H1 (cell line): ENCODE results near the gene RPS6KA5. TPM values are rescaled to one million over a fixed set of nuclear protein-coding genes. Genes with fewer than 3 reads are reported as not detected.
"Not testable (repeated sequence)": the region's sequence is repeated elsewhere in the genome, so short reads cannot be mapped to it uniquely, and the experiment has no call there.

Experiments used
- CTCF ChIA-PET: fragments of 300-600 bp; sonication (Branson Sonifier 250); formaldehyde crosslinking; loops from one replicate; lab custom pipeline; 2021; ENCODE audit not compliant: partially characterized antibody; lab: Charles Lee
- POLR2A ChIA-PET: fragments of 300-600 bp; sonication (Branson Sonifier 250); formaldehyde crosslinking; loops from one replicate; lab custom pipeline; 2021; ENCODE audit warnings: inconsistent platforms; ENCODE audit not compliant: partially characterized antibody; lab: Charles Lee
- DNase-seq, 2 experiments: peaks; one replicate each; pipeline versions ENCODE4 v3.0.0 to v3.0.0-alpha.2; 2010 to 2022; ENCODE audit warnings: low spot score in 2 of 2, low read depth in 1 of 2, mixed read lengths in 1 of 2
- FAIRE-seq: peaks from 2 replicates; lab custom pipeline; 2011; peaks lifted over from hg19 to GRCh38; lab: Jason Lieb, UNC
- H2AFZ ChIP-seq: 2 replicates; pipeline ENCODE4 v1.8.1; 2012; ENCODE audit warnings: low read length, inconsistent platforms
- H2AK5ac ChIP-seq: 2 replicates; pipeline ENCODE4 v1.6.1; 2013; ENCODE audit warnings: low read depth, low read length
- H2BK120ac ChIP-seq: replicated peaks from 2 replicates; pipeline ENCODE3; 2013; ENCODE audit warnings: low read depth, low read length, inconsistent platforms
- H2BK12ac ChIP-seq: 2 replicates; pipeline ENCODE4 v1.6.1; 2013; ENCODE audit warnings: low read depth, low read length
- H2BK15ac ChIP-seq: 2 replicates; pipeline ENCODE4 v1.6.1; 2013; ENCODE audit warnings: low read length
- H2BK20ac ChIP-seq: 2 replicates; pipeline ENCODE4 v1.6.1; 2013; ENCODE audit warnings: low read length
- H2BK5ac ChIP-seq: 2 replicates; pipeline ENCODE4 v1.6.1; 2013; ENCODE audit warnings: low read depth, low read length
- H3K14ac ChIP-seq: 2 replicates; pipeline ENCODE4 v1.6.1; 2013; ENCODE audit warnings: inconsistent platforms; ENCODE audit not compliant: insufficient read length
- H3K18ac ChIP-seq: 2 replicates; pipeline ENCODE4 v1.6.1; 2013; ENCODE audit warnings: low read length; ENCODE audit errors: extremely low read depth
- H3K23ac ChIP-seq: 2 replicates; pipeline ENCODE4 v1.6.1; 2013; ENCODE audit warnings: inconsistent platforms; ENCODE audit not compliant: insufficient read length
- H3K23me2 ChIP-seq: 2 replicates; pipeline ENCODE4 v1.6.1; 2013; ENCODE audit warnings: low read depth, low read length
- H3K27ac ChIP-seq: 2 replicates; pipeline ENCODE4 v1.6.1; 2011; ENCODE audit warnings: low read depth, low read length, inconsistent platforms
- H3K27me3 ChIP-seq, 4 experiments: replicated peaks in 1 of 4; 1 replicate in 1 of 4; 2 replicates in 3 of 4; pipeline versions ENCODE4 v1.6.1 to v1.8.1; 2011 to 2013; ENCODE audit warnings: low read length in 3 of 4, mild to moderate bottlenecking in 3 of 4, inconsistent platforms in 2 of 4, mixed read lengths in 2 of 4, moderate library complexity in 1 of 4; ENCODE audit not compliant: control insufficient read depth in 3 of 4, insufficient read depth in 3 of 4; ENCODE audit errors: extremely low read depth in 1 of 4
- H3K36me3 ChIP-seq, 4 experiments: 2 replicates each; pipeline versions ENCODE4 v1.6.1 to v1.8.1; 2011 to 2013; ENCODE audit warnings: mild to moderate bottlenecking in 4 of 4, low read length in 3 of 4, moderate library complexity in 2 of 4, control low read depth in 1 of 4, inconsistent platforms in 1 of 4; ENCODE audit not compliant: insufficient read depth in 4 of 4, control insufficient read depth in 2 of 4
- H3K4ac ChIP-seq: replicated peaks from 2 replicates; pipeline ENCODE3; 2013; ENCODE audit warnings: low read length, low read depth, mixed read lengths, inconsistent platforms; ENCODE audit not compliant: insufficient read length
- H3K4me1 ChIP-seq, 4 experiments: replicated peaks in 1 of 4; 1 replicate in 1 of 4; 2 replicates in 3 of 4; pipeline versions ENCODE4 v1.6.1 to v1.8.1; 2011 to 2013; ENCODE audit warnings: low read length in 3 of 4, inconsistent platforms in 2 of 4, mixed read lengths in 1 of 4; ENCODE audit not compliant: insufficient read depth in 4 of 4, control insufficient read depth in 3 of 4
- H3K4me2 ChIP-seq, 2 experiments: 2 replicates each; pipeline versions ENCODE4 v1.6.1 to v1.8.1; 2011 to 2013; ENCODE audit warnings: low read depth in 2 of 2, low read length in 2 of 2, control low read depth in 1 of 2, inconsistent platforms in 1 of 2, mild to moderate bottlenecking in 1 of 2; ENCODE audit not compliant: insufficient read depth in 1 of 2
- H3K4me3 ChIP-seq, 4 experiments: fragments of 200-600, 300-600 bp in 1 of 4; sonication (generic), shearing (Covaris generic), sonication (Bioruptor Twin) in 1 of 4; 2 replicates each; pipeline versions ENCODE4 v1.5.1 to v1.8.1; 2011 to 2016; ENCODE audit warnings: low read length in 4 of 4, low read depth in 3 of 4, control low read depth in 2 of 4, inconsistent platforms in 2 of 4, mild to moderate bottlenecking in 2 of 4, mixed read lengths in 1 of 4, moderate library complexity in 1 of 4; ENCODE audit not compliant: insufficient read depth in 2 of 4; ENCODE audit errors: extremely low read depth in 1 of 4
- H3K56ac ChIP-seq: replicated peaks from 2 replicates; pipeline ENCODE3; 2013; ENCODE audit warnings: low read depth, mild to moderate bottlenecking, mixed read lengths, low read length, inconsistent platforms; ENCODE audit not compliant: insufficient read length
- H3K79me1 ChIP-seq: 2 replicates; pipeline ENCODE4 v1.6.1; 2013; ENCODE audit warnings: low read depth, low read length, control low read depth
- H3K79me2 ChIP-seq, 2 experiments: 2 replicates each; pipeline versions ENCODE4 v1.6.1 to v1.8.1; 2012 to 2013; ENCODE audit warnings: low read length in 2 of 2, mild to moderate bottlenecking in 2 of 2, inconsistent platforms in 1 of 2; ENCODE audit not compliant: insufficient read depth in 2 of 2, control insufficient read depth in 1 of 2
- H3K9ac ChIP-seq, 4 experiments: replicated peaks in 1 of 4; 1 replicate in 1 of 4; 2 replicates in 3 of 4; pipeline versions ENCODE4 v1.6.1 to v1.8.1; 2011 to 2013; ENCODE audit warnings: low read depth in 3 of 4, low read length in 3 of 4, control low read depth in 2 of 4, mild to moderate bottlenecking in 2 of 4, moderate library complexity in 2 of 4, inconsistent platforms in 1 of 4; ENCODE audit errors: extremely low read depth in 1 of 4
- H3K9me3 ChIP-seq, 2 experiments: 2 replicates each; pipeline versions ENCODE4 v1.6.1 to v1.8.1; 2012 to 2013; ENCODE audit warnings: mild to moderate bottlenecking in 2 of 2, moderate library complexity in 2 of 2, control low read depth in 1 of 2, inconsistent platforms in 1 of 2, low read depth in 1 of 2, low read length in 1 of 2, mixed read lengths in 1 of 2; ENCODE audit not compliant: insufficient read depth in 2 of 2
- H4K20me1 ChIP-seq, 2 experiments: replicated peaks in 1 of 2; 2 replicates each; pipeline versions ENCODE3 to v1.8.1; 2011 to 2013; ENCODE audit warnings: inconsistent platforms in 2 of 2, low read length in 2 of 2, mild to moderate bottlenecking in 1 of 2; ENCODE audit not compliant: insufficient read depth in 2 of 2, control insufficient read depth in 1 of 2
- H4K5ac ChIP-seq: 2 replicates; pipeline ENCODE4 v1.6.1; 2013; ENCODE audit warnings: low read length, low read depth, mixed read lengths, inconsistent platforms; ENCODE audit not compliant: insufficient read length
- H4K8ac ChIP-seq: 2 replicates; pipeline ENCODE4 v1.8.0; 2013; ENCODE audit warnings: mild to moderate bottlenecking, moderate library complexity, low read length, inconsistent platforms; ENCODE audit not compliant: insufficient read depth; ENCODE audit errors: extremely low read depth
- H4K91ac ChIP-seq: replicated peaks from 2 replicates; pipeline ENCODE3; 2013; ENCODE audit warnings: low read length, mixed read lengths, inconsistent platforms; ENCODE audit not compliant: insufficient read length
- ATF3 ChIP-seq: IDR thresholded peaks from 2 replicates; pipeline ENCODE4 v1.6.1; 2011; ENCODE audit warnings: low read depth, mild to moderate bottlenecking, low read length; ENCODE audit not compliant: insufficient read depth
- CHD1 ChIP-seq: IDR thresholded peaks from 2 replicates; pipeline ENCODE4 v1.6.1; 2012; ENCODE audit warnings: low read depth, low read length, improper control_type of control experiment
- KDM4A ChIP-seq: IDR thresholded peaks from one replicate; pipeline ENCODE4 v1.7.1; 2012; ENCODE audit warnings: low read depth, mild to moderate bottlenecking, moderate library complexity, low read length, inconsistent platforms; ENCODE audit not compliant: severe bottlenecking
- RAD21 ChIP-seq, 2 experiments: IDR thresholded peaks in 1 of 2; conservative IDR thresholded peaks in 1 of 2; 2 replicates each; pipeline ENCODE4 v1.6.1; 2011; ENCODE audit warnings: low read depth in 2 of 2, low read length in 2 of 2, improper control_type of control experiment in 1 of 2, inconsistent platforms in 1 of 2, mild to moderate bottlenecking in 1 of 2, moderate library complexity in 1 of 2
- SIX5 ChIP-seq: IDR thresholded peaks from 2 replicates; pipeline ENCODE4 v1.6.1; 2011; ENCODE audit warnings: mild to moderate bottlenecking, low read depth, low read length
- WGBS, 2 experiments: shearing (Covaris generic) in 1 of 2; methylation state at CpG; one replicate each; pipeline versions ENCODE4 v1.1.6 to v1.1.7; 2013 to 2015; ENCODE audit warnings: low lambda C conversion rate in 2 of 2, mixed read lengths in 2 of 2, inconsistent platforms in 1 of 2, low coverage in 1 of 2, missing lambda C conversion rate in 1 of 2; ENCODE audit not compliant: insufficient replicate concordance in 2 of 2, insufficient coverage in 1 of 2, insufficient read length in 1 of 2; ENCODE audit errors: extremely low coverage in 1 of 2, missing lambda C conversion rate in 1 of 2; 5-methylcytosine and 5-hydroxymethylcytosine counted together
- polyA plus RNA-seq, 7 experiments: library from polyadenylated mRNA; depleted of rRNA in 3 of 7; stranded (reverse) in 5 of 7; unstranded in 2 of 7; fragments of >200 nt in 5 of 7; fragments of 200-250 nt in 2 of 7; gene quantifications; 1 replicate in 5 of 7; 2 replicates in 1 of 7; 4 replicates in 1 of 7; pipeline versions ENCODE4 v1.2.1 to v1.2.3, GENCODE V29; 2011 to 2013; ENCODE audit warnings: missing spikeins in 2 of 7, mixed read lengths in 2 of 7
- total RNA-seq: library from RNA; stranded (reverse); fragmentation: NEBNext Ultra II Directional; extraction: Animal tissue kit (Norgen Biotek cat#: 25700); gene quantifications from 2 replicates; pipeline ENCODE4 v1.2.1, GENCODE V29; 2021

The RPS6KA5 gene
- total and polyA plus RNA-seq, 2 of the 8 experiments (the other 6 are each of a cell fraction or from before 2014, with no cell fraction given): 0.85 to 3.1 TPM

GRCh38 chr14:90839024-90839888, 221.2 kb downstream of the RPS6KA5 start (continued):
- TF ChIP-seq ATF3: no peak
- no peak for TF ChIP-seq SIX5
- TF ChIP-seq RAD21 (IDR thresholded peaks at IDR 0.05 in 1 of 2, conservative IDR thresholded peaks at IDR 0.05 in 1 of 2; ENCODE audit: low read depth in 2 of 2, low read length in 2 of 2): no peak
- no peak for TF ChIP-seq KDM4A
- no peak for TF ChIP-seq CHD1

GRCh38 chr14:90838531-90838930, 221.9 kb downstream of the RPS6KA5 start:
- H3K36me3 ChIP-seq, H2BK120ac ChIP-seq, FAIRE-seq, DNase-seq, H3K56ac ChIP-seq, POLR2A ChIA-PET, H3K27me3 ChIP-seq, H3K79me1 ChIP-seq, H4K5ac ChIP-seq, H2BK15ac ChIP-seq, H2BK20ac ChIP-seq, H3K23ac ChIP-seq, CTCF ChIA-PET, H4K20me1 ChIP-seq, H3K23me2 ChIP-seq, H3K4ac ChIP-seq, H3K79me2 ChIP-seq, H3K4me1 ChIP-seq, H3K14ac ChIP-seq, H3K18ac ChIP-seq, H3K9ac ChIP-seq, H3K4me3 ChIP-seq, H2AK5ac ChIP-seq, H3K27ac ChIP-seq, H3K9me3 ChIP-seq, H2BK5ac ChIP-seq, H4K91ac ChIP-seq, H3K4me2 ChIP-seq, H4K8ac ChIP-seq, H2AFZ ChIP-seq, H2BK12ac ChIP-seq: not testable (repeated sequence)
- WGBS, 2 experiments: 94% methylated on average over 8 of the region's 8 CpGs; no CpG with 5 or more reads in 1 of the 2 experiments
